Subcutaneous abdominal adipose tissue (tissue), 5 donors: ENCODE results near the gene PHACTR2.

Experiments used
- H3K27ac ChIP-seq: one replicate; pipeline ENCODE4 v1.7.0; 2013; ENCODE audit warnings: low read depth, mild to moderate bottlenecking, inconsistent platforms, low read length, moderate library complexity
- H3K27me3 ChIP-seq, 5 donors: one replicate each; pipeline ENCODE4 v1.7.0; 2013; ENCODE audit warnings: low read length in 5 of 5, inconsistent platforms in 1 of 5; ENCODE audit not compliant: control insufficient read depth in 5 of 5, insufficient read depth in 4 of 5
- H3K36me3 ChIP-seq, 5 donors: one replicate each; pipeline ENCODE4 v1.7.0; 2013; ENCODE audit warnings: low read length in 5 of 5; ENCODE audit not compliant: control insufficient read depth in 5 of 5, insufficient read depth in 5 of 5
- H3K4me1 ChIP-seq, 5 donors: one replicate each; pipeline ENCODE4 v1.7.0; 2013; ENCODE audit warnings: low read length in 5 of 5, mild to moderate bottlenecking in 3 of 5, moderate library complexity in 1 of 5; ENCODE audit not compliant: control insufficient read depth in 5 of 5, insufficient read depth in 5 of 5
- H3K4me3 ChIP-seq, 5 donors: one replicate each; pipeline ENCODE4 v1.7.0; 2013; ENCODE audit warnings: low read length in 5 of 5, low read depth in 1 of 5
- H3K9ac ChIP-seq, 5 donors: one replicate each; pipeline ENCODE4 v1.7.0; 2013; ENCODE audit warnings: low read length in 5 of 5, mild to moderate bottlenecking in 4 of 5, moderate library complexity in 3 of 5
- H3K9me3 ChIP-seq, 5 donors: one replicate each; pipeline ENCODE4 v1.7.0; 2013; ENCODE audit warnings: low read length in 5 of 5; ENCODE audit not compliant: control insufficient read depth in 5 of 5
- donor health status: healthy.
- donor health status: healthy.
- donor health status: healthy.
- donor health status: healthy.
- donor health status: healthy.

Gene PHACTR2

DNA sequence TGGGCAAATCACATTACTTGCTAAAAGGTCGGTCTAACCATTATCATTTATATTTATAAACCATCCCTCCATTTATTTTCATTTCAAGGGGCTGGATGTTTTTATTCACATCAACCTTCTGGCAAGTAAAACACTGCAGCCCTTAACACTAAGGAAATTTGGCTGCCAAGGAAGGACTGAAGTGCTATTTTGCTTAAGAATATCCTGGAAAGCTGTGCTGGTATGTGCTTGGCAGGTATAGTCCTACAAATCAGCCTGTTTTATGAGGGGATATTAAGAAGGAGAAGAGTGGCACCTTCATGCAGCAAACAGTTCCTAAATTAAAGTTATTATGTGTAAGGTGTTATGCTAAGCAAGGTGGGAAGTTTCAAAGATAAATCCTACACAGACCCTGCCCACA lies 9.8 kb downstream of the PHACTR2 start:
- Histone ChIP-seq H3K27me3 (no peaks in the 10 kb centered on the region), H3K9ac (no peak overlapping the region), H3K9me3 (peaks cover 0 to 5% (median 2%) of the 10 kb centered on the region in 5 donors), H3K27ac (no peak overlapping the region), H3K4me3 (no peak overlapping the region), H3K36me3 (no peaks in the 10 kb centered on the region), H3K4me1 (peaks cover 0 to 34% (median 20%) of the 10 kb centered on the region in 5 donors)

DNA sequence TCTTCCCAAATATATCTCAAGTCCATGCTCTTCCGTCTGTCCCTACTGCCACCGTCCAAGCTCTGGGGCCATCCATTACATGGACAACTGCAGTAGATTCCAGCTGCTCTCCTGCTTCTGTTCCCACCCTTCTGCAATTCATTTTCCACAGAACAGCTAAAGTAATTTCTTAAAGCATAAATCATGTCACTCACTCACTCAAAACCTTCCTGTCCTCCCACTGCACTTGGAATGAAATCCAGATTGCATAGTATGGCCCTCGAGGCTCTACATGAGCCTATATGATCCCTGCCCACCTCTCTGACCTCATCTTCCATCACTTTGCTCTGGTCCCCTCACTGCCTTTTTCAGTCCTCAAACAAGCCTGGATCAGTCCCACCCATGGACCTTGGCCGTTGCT lies 10.9 kb downstream of the PHACTR2 start:
- Histone ChIP-seq H3K27me3 (no peaks in the 10 kb centered on the region), H3K27ac (no peak overlapping the region), H3K4me1 (peaks cover 0 to 34% (median 20%) of the 10 kb centered on the region in 5 donors)

GRCh38 chr6:143689852-143690251 lies 12.1 kb downstream of the PHACTR2 start:
- Histone ChIP-seq H3K27me3 (no peaks in the 10 kb centered on the region), H3K4me3 (no peak overlapping the region), H3K36me3 (no peaks in the 10 kb centered on the region), H3K9me3 (no peaks in the 10 kb centered on the region), H3K9ac (no peak overlapping the region), H3K27ac (no peak overlapping the region), H3K4me1 (peaks cover 0 to 34% (median 23%) of the 10 kb centered on the region in 5 donors)

More for the DNA sequence above, 10.9 kb downstream of the PHACTR2 start:
- H3K4me3 ChIP-seq = no peak overlapping the region
- H3K9ac ChIP-seq = no peak overlapping the region
- no peaks in the 10 kb centered on the region for H3K36me3 ChIP-seq
- H3K9me3 ChIP-seq = no peaks in the 10 kb centered on the region

GRCh38 chr6:143691155-143691554 lies 13.4 kb downstream of the PHACTR2 start:
- no peak overlapping the region for H3K4me3 ChIP-seq
- H3K9me3 ChIP-seq = no peaks in the 10 kb centered on the region
- H3K27me3 ChIP-seq = no peaks in the 10 kb centered on the region
- no peaks in the 10 kb centered on the region for H3K36me3 ChIP-seq
- no peak overlapping the region for H3K9ac ChIP-seq
- H3K27ac ChIP-seq = no peak overlapping the region
- peaks cover 2 to 44% (median 35%) of the 10 kb centered on the region in 5 donors for H3K4me1 ChIP-seq

GRCh38 chr6:143691900-143692636 lies 14.3 kb downstream of the PHACTR2 start:
- H3K9ac ChIP-seq = no peak overlapping the region
- no peak overlapping the region for H3K27ac ChIP-seq
- H3K4me1 ChIP-seq = peaks cover 2 to 46% (median 39%) of the 10 kb centered on the region in 5 donors
- H3K9me3 ChIP-seq = no peaks in the 10 kb centered on the region
- H3K27me3 ChIP-seq = no peaks in the 10 kb centered on the region
- H3K36me3 ChIP-seq = no peaks in the 10 kb centered on the region
- H3K4me3 ChIP-seq = no peak overlapping the region

- Histone ChIP-seq H3K36me3 (no peaks in the 10 kb centered on the region), H3K27me3 (no peaks in the 10 kb centered on the region), H3K9me3 (no peaks in the 10 kb centered on the region), H3K27ac (no peak overlapping the region), H3K4me1 (peaks cover 2 to 49% (median 39%) of the 10 kb centered on the region in 5 donors), H3K9ac (no peak overlapping the region), H3K4me3 (no peak overlapping the region)
Measured at GRCh38 chr6:143692696-143693095, 14.9 kb downstream of the PHACTR2 start.

DNA sequence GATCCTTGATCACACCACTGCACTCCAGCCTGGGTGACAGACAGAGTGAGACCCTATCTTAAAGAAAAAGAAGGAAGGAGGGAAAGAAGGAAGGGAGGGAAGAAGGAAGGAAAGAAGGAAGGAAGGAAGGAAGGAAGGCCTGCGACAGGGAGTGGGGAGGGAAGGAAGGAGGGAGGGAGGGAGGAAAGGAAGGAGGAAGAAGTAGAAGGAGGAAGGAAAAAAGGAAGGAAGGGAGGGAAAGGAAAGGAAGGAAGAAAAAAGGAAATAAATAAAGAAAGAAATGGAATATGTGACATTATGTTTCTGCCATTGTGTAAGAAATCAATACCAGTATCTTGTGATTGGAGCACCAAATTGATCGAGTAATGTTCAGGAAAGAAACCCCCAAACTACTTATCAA lies 16.2 kb downstream of the PHACTR2 start:
- H3K27me3 ChIP-seq = no peaks in the 10 kb centered on the region
- H3K9me3 ChIP-seq = no peaks in the 10 kb centered on the region
- H3K27ac ChIP-seq = no peak overlapping the region
- H3K9ac ChIP-seq = no peak overlapping the region
- H3K36me3 ChIP-seq = no peaks in the 10 kb centered on the region
- no peak overlapping the region for H3K4me3 ChIP-seq
- H3K4me1 ChIP-seq = peaks cover 2 to 54% (median 45%) of the 10 kb centered on the region in 5 donors

DNA sequence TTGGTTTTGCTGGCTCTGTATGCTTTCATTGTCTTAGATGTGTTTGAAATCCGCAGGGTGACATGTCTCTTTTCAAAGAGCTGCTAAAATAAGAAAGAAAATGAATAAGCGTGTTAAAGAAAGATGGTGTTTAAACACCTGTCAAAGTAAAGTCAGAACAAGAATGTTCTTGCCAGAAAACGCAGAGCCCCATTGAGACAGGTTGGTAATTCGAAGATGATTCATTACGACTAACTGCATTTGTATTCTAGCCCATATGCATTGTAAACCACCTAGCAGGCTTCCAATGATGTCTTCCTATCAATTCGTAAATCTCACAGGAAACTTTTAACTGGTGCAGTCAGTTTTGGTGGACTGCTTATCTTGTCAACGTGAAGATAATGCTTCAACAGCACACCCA lies 16.8 kb downstream of the PHACTR2 start:
- Histone ChIP-seq H3K4me1 (peaks cover 3 to 59% (median 51%) of the 10 kb centered on the region in 5 donors), H3K9me3 (no peaks in the 10 kb centered on the region), H3K36me3 (no peaks in the 10 kb centered on the region), H3K4me3 (no peak overlapping the region), H3K27me3 (no peaks in the 10 kb centered on the region), H3K27ac (no peak overlapping the region), H3K9ac (no peak overlapping the region)

DNA sequence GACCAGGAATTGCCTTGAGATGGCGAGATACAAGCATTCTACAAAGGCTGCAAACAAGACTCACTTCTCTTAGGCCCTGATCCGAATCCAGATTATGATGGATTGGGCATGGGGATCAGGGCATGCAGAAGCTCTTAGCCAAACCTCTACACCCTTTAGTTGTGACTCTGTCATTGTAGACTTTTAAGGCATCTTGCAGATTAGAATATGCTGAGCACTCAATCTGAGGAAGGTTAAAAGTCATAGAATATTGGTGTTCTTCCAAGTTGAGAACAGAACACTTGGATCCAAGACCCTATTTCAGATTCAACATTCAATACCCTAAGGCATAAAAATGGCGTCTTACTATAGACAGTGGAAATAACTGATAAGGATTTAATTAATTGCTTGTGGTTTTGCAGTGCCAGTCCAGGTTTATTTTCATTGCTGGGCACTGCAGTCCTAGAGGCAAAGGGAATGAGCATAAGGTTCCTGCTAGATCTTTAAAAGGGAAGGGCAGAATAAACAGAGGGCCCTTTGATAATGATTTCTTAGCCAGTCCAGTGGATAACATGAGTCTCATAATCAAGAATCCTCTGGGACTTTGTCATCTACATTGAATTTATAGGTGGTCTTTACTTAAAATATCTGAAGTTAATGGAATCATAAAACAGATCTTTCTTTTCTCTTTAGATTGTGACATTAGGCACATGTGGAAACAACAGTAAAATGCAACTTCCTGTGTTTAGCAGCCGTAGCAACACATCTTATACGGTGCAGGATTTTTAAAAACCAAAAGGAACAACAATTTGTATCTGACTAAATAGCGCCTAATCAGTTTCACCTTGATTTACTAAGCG lies 17.6 kb downstream of the PHACTR2 start:
- no peaks in the 10 kb centered on the region for H3K27me3 ChIP-seq
- H3K4me1 ChIP-seq = peaks cover 4 to 60% (median 51%) of the 10 kb centered on the region in 5 donors
- peak overlapping the region; percentile 47 for H3K27ac ChIP-seq
- no peaks in the 10 kb centered on the region for H3K36me3 ChIP-seq
- peak overlapping the region in 1 of 5 donors; percentile 11 for H3K9ac ChIP-seq
- H3K4me3 ChIP-seq = no peak overlapping the region
- H3K9me3 ChIP-seq = no peaks in the 10 kb centered on the region
